K562 (cell line): Measurements from ENCODE around the gene FNBP1. TPM values are rescaled to one million over a fixed set of nuclear protein-coding genes. Genes with fewer than 3 reads are reported as not detected.
"Not testable (repeated sequence)": the region's sequence is repeated elsewhere in the genome, so short reads cannot be mapped to it uniquely, and the experiment has no call there.

Experiments
- ATAC-seq: fragments of 200-7000 bp; cut with Tn5 transposase; 3 replicates; pipeline ENCODE4 v1.9.1; 2020; ENCODE audit warnings: moderate library complexity
- BruUV-seq: library from RNA; stranded (reverse); fragments of 400-500 nt; replicated peaks from 2 replicates; lab custom pipeline; 2021; lab: Mats Ljungman, UMichigan
- CTCF ChIA-PET: fragments of 300-600 bp; formaldehyde crosslinking; extraction: SDS; loops from one replicate; lab custom pipeline; 2021; ENCODE audit warnings: low intra/inter-chr PET ratio; lab: Yijun Ruan, JAX
- POLR2A ChIA-PET: fragments of 300-600, 350-650 bp; sonication (Branson Sonifier 250); formaldehyde crosslinking; extraction: SDS; loops from one replicate; lab custom pipeline; 2021; ENCODE audit warnings: antibody characterized with exemption, inconsistent platforms; lab: Yijun Ruan, JAX
- DNase-seq, 4 experiments: peaks; one replicate each; pipeline versions ENCODE4 v3.0.0 to v3.0.0-alpha.2; 2011 to 2018; ENCODE audit warnings: low spot score in 3 of 4, mixed read lengths in 3 of 4; ENCODE audit errors: extremely low read depth in 1 of 4
- FAIRE-seq: peaks from 2 replicates; lab custom pipeline; 2011; peaks lifted over from hg19 to GRCh38; lab: Jason Lieb, UNC
- H2AFZ ChIP-seq: 2 replicates; pipeline ENCODE4 v1.6.0; 2011; ENCODE audit warnings: low read depth, low read length, control low read depth, inconsistent platforms
- H3K27ac ChIP-seq: fragments of 200-600 bp; 3 replicates; pipeline ENCODE4 v1.8.0; 2011; ENCODE audit warnings: low read depth, mild to moderate bottlenecking, control low read depth, inconsistent platforms, low read length, moderate library complexity, mixed read lengths; ENCODE audit errors: extremely low read depth
- H3K27me3 ChIP-seq, 2 experiments: fragments of 300-600 bp in 1 of 2; 2 replicates in 1 of 2; 3 replicates in 1 of 2; pipeline versions ENCODE4 v1.6.0 to v1.8.0; 2011; ENCODE audit warnings: inconsistent platforms in 2 of 2, low read length in 2 of 2, mild to moderate bottlenecking in 1 of 2, mixed read lengths in 1 of 2, moderate library complexity in 1 of 2; ENCODE audit not compliant: control insufficient read depth in 2 of 2, insufficient read depth in 2 of 2
- H3K36me3 ChIP-seq: fragments of 300-600 bp; 3 replicates; pipeline ENCODE4 v1.8.0; 2011; ENCODE audit warnings: mild to moderate bottlenecking, low read length, inconsistent platforms; ENCODE audit not compliant: control insufficient read depth, insufficient read depth
- H3K4me1 ChIP-seq, 2 experiments: fragments of 200-600 bp in 1 of 2; replicated peaks in 1 of 2; 2 replicates in 1 of 2; 3 replicates in 1 of 2; pipeline versions ENCODE4 v1.5.1 to v1.8.0; 2011; ENCODE audit warnings: inconsistent platforms in 2 of 2, low read length in 2 of 2, mild to moderate bottlenecking in 1 of 2, mixed read lengths in 1 of 2, moderate library complexity in 1 of 2; ENCODE audit not compliant: control insufficient read depth in 2 of 2, insufficient read depth in 2 of 2
- H3K4me2 ChIP-seq: 2 replicates; pipeline ENCODE4 v1.6.1; 2011; ENCODE audit warnings: low read length, control low read depth, inconsistent platforms, mixed read lengths; ENCODE audit not compliant: insufficient read depth
- H3K4me3 ChIP-seq: fragments of 200-600 bp; sonication (generic), shearing (Covaris generic); 2 replicates; pipeline ENCODE4 v1.5.1; 2016; ENCODE audit warnings: control low read depth, inconsistent platforms
- H3K79me2 ChIP-seq: fragments of 200-600 bp; 3 replicates; pipeline ENCODE4 v1.8.0; 2011; ENCODE audit warnings: low read length, inconsistent platforms; ENCODE audit not compliant: control insufficient read depth, insufficient read depth
- H3K9ac ChIP-seq, 2 experiments: 2 replicates each; pipeline versions ENCODE4 v1.6.0 to v1.6.1; 2011; ENCODE audit warnings: low read depth in 2 of 2, low read length in 2 of 2, control low read depth in 1 of 2, inconsistent platforms in 1 of 2, mild to moderate bottlenecking in 1 of 2, mixed read lengths in 1 of 2; ENCODE audit not compliant: insufficient read depth in 1 of 2
- H3K9me1 ChIP-seq: one replicate; pipeline ENCODE4 v1.6.0; 2011; ENCODE audit warnings: inconsistent platforms, mild to moderate bottlenecking, low read length, moderate library complexity; ENCODE audit not compliant: control insufficient read depth, insufficient read depth
- H3K9me3 ChIP-seq: replicated peaks from 2 replicates; pipeline ENCODE4 v1.5.1; 2011; ENCODE audit warnings: low read depth, low read length, inconsistent platforms; ENCODE audit not compliant: control insufficient read depth, insufficient read depth
- H4K20me1 ChIP-seq: replicated peaks from 2 replicates; pipeline ENCODE4 v1.6.1; 2011; ENCODE audit warnings: low read length, inconsistent platforms, mixed read lengths; ENCODE audit not compliant: control insufficient read depth, insufficient read depth
- DACH1 ChIP-seq: fragments of 450-650 bp; IDR thresholded peaks from 2 replicates; pipeline ENCODE4 v1.6.1; 2018; ENCODE audit not compliant: partially characterized antibody
- GABPB2 ChIP-seq: fragments of 250-450 bp; sonication (Bioruptor Pico); conservative IDR thresholded peaks from 2 replicates; pipeline ENCODE4 v1.5.1; 2021; ENCODE audit warnings: mild to moderate bottlenecking
- KDM1A ChIP-seq, 2 experiments: fragments of 450-650 bp; IDR thresholded peaks; 2 replicates each; pipeline ENCODE4 v1.6.1; 2016; ENCODE audit warnings: mild to moderate bottlenecking in 2 of 2
- MAZ ChIP-seq, 2 experiments: fragments of 450-650 bp in 1 of 2; sonication (generic) in 1 of 2; formaldehyde crosslinking; IDR thresholded peaks in 1 of 2; conservative IDR thresholded peaks in 1 of 2; 2 replicates each; pipeline versions ENCODE4 v1.4.0 to v1.5.0; 2020; ENCODE audit warnings: mild to moderate bottlenecking in 1 of 2, missing genetic modification reagents in 1 of 2
- TBL1XR1 ChIP-seq, 2 experiments: IDR thresholded peaks; 2 replicates each; pipeline ENCODE4 v1.6.1; 2012; ENCODE audit warnings: improper control_type of control experiment in 2 of 2, low read length in 2 of 2, mild to moderate bottlenecking in 1 of 2
- WGBS: fragments of 100-300 bp; shearing (Covaris generic); methylation state at CpG from one replicate; pipeline ENCODE4 v1.1.6; 2016; ENCODE audit warnings: low coverage, mixed read lengths; ENCODE audit not compliant: insufficient coverage; ENCODE audit errors: missing lambda C conversion rate; 5-methylcytosine and 5-hydroxymethylcytosine counted together
- in situ Hi-C: fragments of 300-500 bp; cut with MboI; formaldehyde crosslinking; loops from 4 replicates; pipeline ENCODE4 v1.15.0; 2018; ENCODE audit warnings: inconsistent platforms, mixed read lengths
- intact Hi-C: fragments of 100-400 bp; cut with micrococcal nuclease; formaldehyde crosslinking; loops from 2 replicates; pipeline ENCODE4 v1.14.2; 2022
- polyA plus RNA-seq, 8 experiments: library from polyadenylated mRNA; depleted of rRNA in 4 of 8; stranded (reverse) in 5 of 8; unstranded in 3 of 8; fragments of >200 nt; fragmentation: Nextera tagmentation in 2 of 8; fragmentation: Illumina TruSeq in 1 of 8; extraction: Ambion mirVana in 2 of 8; extraction: Trizol in 1 of 8; gene quantifications; 2 replicates each; pipeline versions ENCODE4 v1.2.1 to v1.2.3, GENCODE V29; 2011 to 2014; ENCODE audit warnings: inconsistent platforms in 1 of 8, missing spikeins in 1 of 8
- total RNA-seq, 7 experiments: library from RNA; depleted of rRNA in 6 of 7; stranded (reverse); fragments of >200 nt in 6 of 7; fragmentation: Illumina TruSeq in 2 of 7; extraction: Trizol in 2 of 7; gene quantifications; 2 replicates each; pipeline versions ENCODE4 v1.2.1 to v1.2.3, GENCODE V29; 2011 to 2021; ENCODE audit warnings: low replicate concordance in 1 of 7
- TF ChIP-seq, protein P1 (sequence below): sonication (generic); formaldehyde crosslinking; IDR thresholded peaks from 2 replicates; pipeline ENCODE4 v1.8.1; 2022; ENCODE audit warnings: missing genetic modification reagents

FNBP1 gene
- total and polyA plus RNA-seq, 9 of the 15 experiments (the other 6 are each of a cell fraction or from before 2014, with no cell fraction given) = 1.8 to 14.9 (median 7.6) TPM

DNA sequence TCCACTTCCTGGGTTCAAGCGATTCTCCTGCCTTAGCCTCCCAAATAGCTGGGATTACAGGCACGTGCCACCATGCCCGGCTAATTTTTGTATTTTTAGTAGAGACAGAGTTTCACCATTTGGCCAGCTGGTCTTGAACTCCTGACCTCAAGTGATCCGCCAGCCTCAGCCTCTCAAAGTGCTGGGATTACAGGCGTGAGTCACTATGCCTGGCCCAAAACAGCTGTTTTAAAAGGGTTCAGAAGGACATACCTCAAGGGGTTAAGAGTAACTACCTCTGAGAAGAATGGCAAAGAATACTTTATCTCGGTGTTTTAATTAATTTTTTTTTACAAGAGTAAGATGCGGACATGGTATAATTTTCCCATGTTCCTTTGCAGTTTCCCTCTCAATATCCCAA, 94.4 kb downstream of the FNBP1 start:
- FAIRE-seq, H3K9me3 ChIP-seq, ATAC-seq, H3K4me2 ChIP-seq, H3K4me3 ChIP-seq, H3K9me1 ChIP-seq, H3K4me1 ChIP-seq, H3K9ac ChIP-seq, H3K79me2 ChIP-seq, H3K27ac ChIP-seq, CTCF ChIA-PET, in situ Hi-C loops, intact Hi-C loops, H4K20me1 ChIP-seq, H3K36me3 ChIP-seq, DNase-seq, BruUV-seq, H2AFZ ChIP-seq, H3K27me3 ChIP-seq: not testable (repeated sequence)
- POLR2A ChIA-PET = interaction anchor here (1.0 to 1.3 kb wide), 2 partner anchors 9 kb away, joined by 3 to 6 read pairs; no protein-coding TSS in a partner anchor
- WGBS = 38% methylated on average over 5 of the region's 7 CpGs
- TF ChIP-seq DACH1 = peak; percentile 64

DNA sequence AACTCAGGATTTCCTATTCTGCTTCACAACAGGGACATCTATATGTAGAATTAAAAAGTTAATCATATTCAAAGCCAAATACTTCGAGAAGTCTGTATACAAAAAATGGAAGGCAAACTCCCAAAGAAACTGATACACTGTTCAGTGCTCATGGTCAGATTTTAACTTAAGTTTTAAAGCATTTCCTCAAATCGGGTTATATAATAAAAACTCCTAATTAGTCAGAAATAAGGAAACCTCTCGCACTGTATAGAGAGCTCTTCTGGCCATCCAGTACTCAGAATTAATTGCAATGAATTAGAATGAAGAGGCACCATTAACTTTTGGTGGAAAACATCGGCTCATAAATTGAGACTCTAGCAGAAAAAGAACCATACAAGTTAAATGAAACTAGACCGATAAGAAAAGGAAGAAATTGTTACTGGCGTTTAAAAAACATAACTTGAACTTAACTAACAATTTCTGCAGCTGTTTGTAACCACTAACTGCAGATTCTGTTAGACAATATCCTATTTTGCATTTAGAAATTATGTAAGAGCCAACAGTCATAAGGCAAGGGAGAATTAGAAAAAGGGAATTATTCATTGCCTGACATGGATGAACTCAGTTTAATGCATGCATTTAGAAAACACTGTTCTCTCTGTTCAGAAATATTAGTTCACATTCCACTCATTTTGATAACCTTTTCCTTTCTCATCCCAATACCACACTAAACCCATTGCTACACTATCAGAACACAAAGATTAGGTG, 96.6 kb downstream of the FNBP1 start:
- intact Hi-C loops (no loop called here), in situ Hi-C loops (no loop called here)
- Histone ChIP-seq H4K20me1 (no peaks in the 10 kb centered on the region), H3K36me3 (no peaks in the 10 kb centered on the region), H3K79me2 (no peaks in the 10 kb centered on the region), H3K4me3 (no peak overlapping the region), H3K4me1 (no peaks in the 10 kb centered on the region), H3K4me2 (no peak overlapping the region), H3K9me1 (no peaks in the 10 kb centered on the region), H3K27ac (no peak overlapping the region), H3K9ac (no peak overlapping the region), H3K9me3 (peaks cover 6% of the 10 kb centered on the region), H3K27me3 (no peaks in the 10 kb centered on the region), H2AFZ (no peak overlapping the region)
- no peak for ATAC-seq
- WGBS = 51% methylated on average over 6 of the region's 6 CpGs
- no TSS peak for BruUV-seq
- no peak for FAIRE-seq
- CTCF ChIA-PET = no interaction called here
- POLR2A ChIA-PET = no interaction called here
- DNase-seq = no peak
- TF ChIP-seq GABPB2 (no peak), TBL1XR1 (IDR thresholded peaks at IDR 0.05; ENCODE audit: low read length in 2 of 2) (no peak), KDM1A (IDR thresholded peaks at IDR 0.05) (no peak), MAZ (CRISPR knock-in tag; conservative IDR thresholded peaks at IDR 0.05 in 1 of 2, IDR thresholded peaks at IDR 0.05 in 1 of 2) (no peak)
- TF ChIP-seq, protein P1, sequence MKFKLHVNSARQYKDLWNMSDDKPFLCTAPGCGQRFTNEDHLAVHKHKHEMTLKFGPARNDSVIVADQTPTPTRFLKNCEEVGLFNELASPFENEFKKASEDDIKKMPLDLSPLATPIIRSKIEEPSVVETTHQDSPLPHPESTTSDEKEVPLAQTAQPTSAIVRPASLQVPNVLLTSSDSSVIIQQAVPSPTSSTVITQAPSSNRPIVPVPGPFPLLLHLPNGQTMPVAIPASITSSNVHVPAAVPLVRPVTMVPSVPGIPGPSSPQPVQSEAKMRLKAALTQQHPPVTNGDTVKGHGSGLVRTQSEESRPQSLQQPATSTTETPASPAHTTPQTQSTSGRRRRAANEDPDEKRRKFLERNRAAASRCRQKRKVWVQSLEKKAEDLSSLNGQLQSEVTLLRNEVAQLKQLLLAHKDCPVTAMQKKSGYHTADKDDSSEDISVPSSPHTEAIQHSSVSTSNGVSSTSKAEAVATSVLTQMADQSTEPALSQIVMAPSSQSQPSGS (CRISPR knock-in tag) = no peak
